HG03457 (cell line): Measurements from ENCODE around the gene TMEM107.

Source experiments
- ATAC-seq: cut with Tn5 transposase; IDR thresholded peaks from one replicate; pipeline ENCODE4 v1.9.1; 2021; ENCODE audit warnings: moderate number of reproducible peaks; ENCODE audit not compliant: unreplicated experiment

Gene TMEM107

GRCh38 chr17:8162997-8163977 is 12.9 kb downstream of the TMEM107 start:
- ATAC-seq = no peak

- ATAC-seq = no peak
Observed at GRCh38 chr17:8162233-8162996, 13.8 kb downstream of the TMEM107 start, which contains the start of gene VAMP2. Gene VAMP2 (minus strand): TSS chr17:8162948. CDS start chr17:8162879, 69 bp downstream.

GRCh38 chr17:8161289-8162232 is 14.6 kb downstream of the TMEM107 start:
- ATAC-seq = no peak

- ATAC-seq = no peak
Observed at GRCh38 chr17:8160741-8161221, 15.4 kb downstream of the TMEM107 start.

- no peak for ATAC-seq
Observed at GRCh38 chr17:8160224-8160577, 16.0 kb downstream of the TMEM107 start.

GRCh38 chr17:8159459-8160223 is 16.5 kb downstream of the TMEM107 start:
- no peak for ATAC-seq

- ATAC-seq = no peak
Observed at GRCh38 chr17:8159032-8159400, 17.2 kb downstream of the TMEM107 start.

- no peak for ATAC-seq
Observed at GRCh38 chr17:8158267-8159031, 17.7 kb downstream of the TMEM107 start.

- ATAC-seq = peak; percentile 74
Observed at GRCh38 chr17:8156246-8156992, 19.8 kb downstream of the TMEM107 start.

- ATAC-seq = no peak
Observed at GRCh38 chr17:8155996-8156245, 20.3 kb downstream of the TMEM107 start.

GRCh38 chr17:8155231-8155995 is 20.8 kb downstream of the TMEM107 start:
- ATAC-seq = no peak

- ATAC-seq = no peak
Observed at GRCh38 chr17:8154608-8155155, 21.5 kb downstream of the TMEM107 start.

GRCh38 chr17:8153957-8154607 is 22.1 kb downstream of the TMEM107 start:
- no peak for ATAC-seq

GRCh38 chr17:8153525-8153956 is 22.6 kb downstream of the TMEM107 start:
- no peak for ATAC-seq

GRCh38 chr17:8153031-8153451 is 23.1 kb downstream of the TMEM107 start:
- no peak for ATAC-seq

- ATAC-seq = no peak
Observed at GRCh38 chr17:8152112-8152775, 23.9 kb downstream of the TMEM107 start, which contains the start of gene PER1. Gene PER1 (minus strand): TSS chr17:8152404. CDS start chr17:8150706, 1,698 bp downstream.
